ENCODE results near the gene CDC6. TPM values are rescaled to one million over a fixed set of nuclear protein-coding genes. Genes with fewer than 3 reads are reported as not detected.
A peak's percentile ranks its signal among the peaks of the same experiment; 100 is the strongest.

CDC6 gene
- total and polyA plus RNA-seq, 2 of the 8 experiments (the other 6 are each of a cell fraction or from before 2014, with no cell fraction given): 50.5 to 140 TPM

GRCh38 chr17:40281663-40282062 is 6.0 kb upstream of the CDC6 start (continued):
- no peak for TF ChIP-seq CHD7 (IDR thresholded peaks at IDR 0.05; ENCODE audit: insufficient replicate concordance, low read length)
- peak; percentile 83 for TF ChIP-seq ASH2L (IDR thresholded peaks at IDR 0.05; ENCODE audit: low read length)
- TF ChIP-seq CHD1 (IDR thresholded peaks at IDR 0.05; ENCODE audit: low read depth, low read length): no peak
- TF ChIP-seq FOSL1 (IDR thresholded peaks at IDR 0.05; ENCODE audit: insufficient read depth, low read depth, low read length): no peak
- TF ChIP-seq HDAC6 (IDR thresholded peaks at IDR 0.05; ENCODE audit: low read depth, low read length): no peak
- no peak for TF ChIP-seq ZNF274 (IDR thresholded peaks at IDR 0.05; ENCODE audit: borderline replicate concordance, extremely low read depth, low read length)
- no peak for TF ChIP-seq POLR2AphosphoS5 (IDR thresholded peaks at IDR 0.05; ENCODE audit: low read depth, low read length)
- TF ChIP-seq EZH2 (IDR thresholded peaks at IDR 0.05; ENCODE audit: low read depth, low read length, severe bottlenecking): no peak
- TF ChIP-seq CTCF (IDR thresholded peaks at IDR 0.05; ENCODE audit: control extremely low read depth in 1 of 3, insufficient read depth in 1 of 3, low read depth in 1 of 3, low read length in 3 of 3): no peak
